HEK293T (cell line): Measurements from ENCODE around the gene TEX52.

Experiments
- HDGF ChIP-seq: fragments of 450-650 bp; IDR thresholded peaks from 2 replicates; pipeline ENCODE4 v1.6.1; 2017; ENCODE audit warnings: antibody characterized with exemption, borderline replicate concordance
- L3MBTL2 ChIP-seq: fragments of 450-650 bp; conservative IDR thresholded peaks from 2 replicates; pipeline ENCODE4 v1.6.1; 2016; ENCODE audit warnings: mild to moderate bottlenecking
- SUZ12 ChIP-seq: fragments of 450-650 bp; IDR thresholded peaks from 2 replicates; pipeline ENCODE4 v1.6.1; 2016; ENCODE audit warnings: mild to moderate bottlenecking

DNA sequence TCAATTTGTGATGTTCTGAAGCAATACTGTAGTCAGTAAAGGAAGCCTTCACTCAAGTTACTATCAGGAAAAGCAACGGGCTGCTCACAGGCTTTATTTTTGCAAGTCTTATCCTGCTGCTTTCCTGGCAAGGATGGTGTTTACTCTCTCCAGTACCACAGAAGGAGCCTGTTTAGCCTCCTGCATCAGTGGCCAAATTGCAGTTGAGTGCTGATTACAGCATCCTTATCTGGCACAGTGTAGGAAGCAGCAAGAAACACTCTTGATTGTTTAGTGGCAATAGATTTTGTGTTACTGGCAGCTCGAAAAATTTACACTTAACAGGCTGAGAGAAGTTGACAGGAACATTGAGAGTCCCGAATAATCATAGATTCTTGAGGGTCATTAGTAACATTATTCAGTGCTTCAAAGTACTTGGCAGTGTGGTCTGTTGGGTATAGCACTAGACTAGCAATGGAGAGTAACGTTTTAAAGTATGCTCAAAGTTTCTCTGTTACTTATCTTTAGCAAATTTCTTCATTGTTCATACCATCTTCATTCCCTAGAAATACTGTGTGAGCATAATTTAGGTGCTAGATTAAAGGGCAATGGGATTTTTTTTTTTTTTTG lies 45.5 kb upstream of the TEX52 start:
- TF ChIP-seq HDGF (no peak), SUZ12 (no peak), L3MBTL2 (no peak)
